Dedifferentiated amniotic fluid mesenchymal stem cell (primary cell): ENCODE data around the gene ECT2L.
"Not testable (repeated sequence)": the region's sequence is repeated elsewhere in the genome, so short reads cannot be mapped to it uniquely, and the experiment has no call there.

Source experiments
- DNase-seq: peaks from one replicate; pipeline ENCODE4 v3.0.0-alpha.2; 2016; ENCODE audit errors: extremely low spot score

The ECT2L gene

DNA sequence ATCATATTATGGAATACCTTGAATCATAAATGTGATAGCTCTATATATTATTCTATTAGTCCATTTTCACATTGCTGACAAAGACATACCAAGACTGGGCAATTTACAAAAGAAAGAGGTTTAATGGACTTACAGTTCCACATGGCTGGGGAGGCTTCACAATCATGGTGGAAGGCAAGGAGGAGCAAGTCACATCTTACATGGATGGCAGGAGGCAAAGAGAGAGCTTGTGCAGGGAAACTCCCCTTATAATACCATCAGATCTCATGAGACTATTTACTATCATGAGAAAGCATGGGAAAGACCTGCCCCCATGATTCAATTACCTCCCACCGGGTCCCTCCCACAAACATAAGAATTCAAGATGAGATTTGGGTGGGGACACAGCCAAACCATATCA lies 141.0 kb downstream of the ECT2L start:
- not testable (repeated sequence) for DNase-seq

GRCh38 chr6:138943089-138943625 lies 147.3 kb downstream of the ECT2L start:
- no peak for DNase-seq

GRCh38 chr6:138944412-138944811 lies 148.5 kb downstream of the ECT2L start:
- DNase-seq, result peak; percentile 33

GRCh38 chr6:138945354-138945753 lies 149.5 kb downstream of the ECT2L start:
- no peak for DNase-seq

GRCh38 chr6:138948004-138948403 lies 152.1 kb downstream of the ECT2L start:
- no peak for DNase-seq

DNA sequence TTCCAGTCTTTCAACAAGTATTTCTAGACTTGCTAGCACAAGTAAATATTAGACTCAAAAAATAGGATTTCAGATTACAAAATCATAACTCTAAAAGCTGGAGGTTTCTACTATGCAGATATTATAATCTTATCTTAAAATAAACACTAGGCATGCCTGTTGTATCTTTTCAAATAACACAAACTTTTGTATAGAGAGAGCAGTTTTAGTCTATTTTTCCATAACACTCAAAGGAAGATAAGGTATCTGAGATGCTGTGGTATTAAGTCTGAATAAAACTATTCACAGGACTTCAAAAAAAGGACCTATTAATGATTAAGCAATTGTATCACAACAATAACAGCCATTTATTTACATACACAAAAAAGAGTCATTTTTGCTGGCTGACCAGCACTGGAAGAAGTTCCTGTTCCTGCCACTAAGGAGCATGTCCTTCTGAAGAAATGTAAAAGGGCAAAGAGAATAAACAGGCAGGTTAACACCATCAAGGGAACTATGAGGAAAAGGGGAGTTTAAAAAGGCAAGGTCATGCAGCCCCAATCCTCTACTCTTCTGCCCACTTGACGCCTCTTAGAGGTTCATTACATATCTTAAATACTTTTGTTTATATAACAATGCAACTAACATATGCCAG lies 152.8 kb downstream of the ECT2L start:
- DNase-seq, result no peak

- no peak for DNase-seq
Observed at GRCh38 chr6:138953451-138953850, 157.6 kb downstream of the ECT2L start.
